ENCODE data around the gene CD163L1. TPM values are rescaled to one million over a fixed set of nuclear protein-coding genes. Genes with fewer than 3 reads are reported as not detected.

Gene CD163L1
- polyA plus RNA-seq, 3 donors = 1.0 to 1.2 (median 1.1) TPM

DNA sequence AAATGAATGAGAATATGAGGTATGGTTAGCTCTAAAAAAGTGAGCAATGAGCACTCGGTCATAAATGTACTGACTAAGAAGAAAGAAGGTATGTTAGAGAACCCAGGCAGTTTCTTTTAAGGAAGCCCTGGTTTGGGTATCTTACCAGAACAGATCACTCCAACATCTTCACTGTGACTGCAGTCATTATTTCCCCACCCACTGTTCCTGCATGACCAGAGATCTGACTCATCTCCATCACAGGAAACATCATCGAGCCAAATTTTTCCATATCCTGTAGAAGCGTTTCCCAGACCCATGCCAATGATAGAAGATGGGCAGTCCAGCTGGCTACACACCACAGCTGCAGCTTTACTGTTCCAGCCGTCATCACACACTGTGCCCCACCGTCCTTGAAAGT, 48.0 kb downstream of the CD163L1 start:
- Histone ChIP-seq H2AFZ (ENCODE audit: insufficient read depth, low read depth, low read length, poor library complexity, severe bottlenecking) (no peak overlapping the region), H3K79me2 (ENCODE audit: insufficient read depth, low read length) (no peaks in the 10 kb centered on the region), H3K4me1 (ENCODE audit: control insufficient read depth in 1 of 2, insufficient read depth in 2 of 2, low read length in 2 of 2) (no peaks in the 10 kb centered on the region), H3K27me3 (ENCODE audit: control insufficient read depth in 2 of 2, insufficient read depth in 2 of 2, low read length in 2 of 2) (no peaks in the 10 kb centered on the region), H3K9me3 (replicated peaks in 1 of 2; ENCODE audit: control insufficient read depth in 1 of 2, insufficient read depth in 1 of 2, low read length in 2 of 2) (no peaks in the 10 kb centered on the region), H3K9ac (ENCODE audit: insufficient read depth, low read length, poor library complexity, severe bottlenecking) (no peak overlapping the region), H3K4me2 (replicated peaks; ENCODE audit: extremely low read depth, low read length, poor library complexity, severe bottlenecking) (no peak overlapping the region), H4K20me1 (ENCODE audit: insufficient read depth, low read length) (no peaks in the 10 kb centered on the region), H3K27ac (ENCODE audit: low read depth in 1 of 2, low read length in 2 of 2) (no peak overlapping the region), H3K4me3 (replicated peaks in 1 of 3; ENCODE audit: low read depth in 2 of 3, low read length in 3 of 3) (no peak overlapping the region), H3K36me3 (replicated peaks in 1 of 2; ENCODE audit: control insufficient read depth in 1 of 2, insufficient read depth in 2 of 2, low read length in 2 of 2) (no peaks in the 10 kb centered on the region)
- H3K4me3 Mint-ChIP-seq = no peak overlapping the region
- H3K27ac Mint-ChIP-seq = no peak overlapping the region
- TF ChIP-seq, protein P1, sequence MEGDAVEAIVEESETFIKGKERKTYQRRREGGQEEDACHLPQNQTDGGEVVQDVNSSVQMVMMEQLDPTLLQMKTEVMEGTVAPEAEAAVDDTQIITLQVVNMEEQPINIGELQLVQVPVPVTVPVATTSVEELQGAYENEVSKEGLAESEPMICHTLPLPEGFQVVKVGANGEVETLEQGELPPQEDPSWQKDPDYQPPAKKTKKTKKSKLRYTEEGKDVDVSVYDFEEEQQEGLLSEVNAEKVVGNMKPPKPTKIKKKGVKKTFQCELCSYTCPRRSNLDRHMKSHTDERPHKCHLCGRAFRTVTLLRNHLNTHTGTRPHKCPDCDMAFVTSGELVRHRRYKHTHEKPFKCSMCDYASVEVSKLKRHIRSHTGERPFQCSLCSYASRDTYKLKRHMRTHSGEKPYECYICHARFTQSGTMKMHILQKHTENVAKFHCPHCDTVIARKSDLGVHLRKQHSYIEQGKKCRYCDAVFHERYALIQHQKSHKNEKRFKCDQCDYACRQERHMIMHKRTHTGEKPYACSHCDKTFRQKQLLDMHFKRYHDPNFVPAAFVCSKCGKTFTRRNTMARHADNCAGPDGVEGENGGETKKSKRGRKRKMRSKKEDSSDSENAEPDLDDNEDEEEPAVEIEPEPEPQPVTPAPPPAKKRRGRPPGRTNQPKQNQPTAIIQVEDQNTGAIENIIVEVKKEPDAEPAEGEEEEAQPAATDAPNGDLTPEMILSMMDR (IDR thresholded peaks at IDR 0.05) = no peak
- no peak for DNase-seq
- no peaks in the 10 kb centered on the region for H3K36me3 Mint-ChIP-seq
- no peaks in the 10 kb centered on the region for H3K4me1 Mint-ChIP-seq
- intact Hi-C loops (cut with micrococcal nuclease) = no loop called here
- H3K9me3 Mint-ChIP-seq = peaks cover 0 to 10% (median 6%) of the 10 kb centered on the region in 7 donors
- WGBS (ENCODE audit: insufficient coverage) = 88% methylated on average over 3 of the region's 5 CpGs
- H3K27me3 Mint-ChIP-seq (ENCODE audit: low read depth in 3 of 3) = peaks cover 1 to 3% (median 3%) of the 10 kb centered on the region in 3 donors

DNA sequence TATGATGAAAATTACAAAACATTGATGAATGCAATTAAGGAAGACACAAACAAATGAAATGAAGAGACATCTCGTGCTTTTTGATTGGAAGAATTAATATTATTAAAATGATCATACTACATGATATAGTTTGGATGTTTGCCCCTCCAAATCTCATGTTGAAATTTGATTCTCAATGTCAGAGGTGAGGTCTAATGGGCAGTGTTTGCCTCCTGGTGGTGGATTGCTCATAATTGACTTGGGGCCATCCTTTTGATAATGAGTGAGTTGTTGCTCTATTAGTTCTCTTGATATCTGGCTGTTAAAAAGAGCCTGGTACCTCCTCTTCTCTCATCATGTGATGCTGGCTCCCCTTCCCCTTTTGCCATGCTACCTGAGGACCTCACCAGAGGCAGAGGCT, 56.7 kb downstream of the CD163L1 start:
- Histone ChIP-seq H3K9ac (ENCODE audit: insufficient read depth, low read length, poor library complexity, severe bottlenecking) (no peak overlapping the region), H3K27me3 (ENCODE audit: control insufficient read depth in 2 of 2, insufficient read depth in 2 of 2, low read length in 2 of 2) (no peaks in the 10 kb centered on the region), H3K27ac (ENCODE audit: low read depth in 1 of 2, low read length in 2 of 2) (no peak overlapping the region), H4K20me1 (ENCODE audit: insufficient read depth, low read length) (no peaks in the 10 kb centered on the region), H3K4me3 (replicated peaks in 1 of 3; ENCODE audit: low read depth in 2 of 3, low read length in 3 of 3) (no peak overlapping the region), H3K4me2 (replicated peaks; ENCODE audit: extremely low read depth, low read length, poor library complexity, severe bottlenecking) (no peak overlapping the region), H2AFZ (ENCODE audit: insufficient read depth, low read depth, low read length, poor library complexity, severe bottlenecking) (no peak overlapping the region), H3K79me2 (ENCODE audit: insufficient read depth, low read length) (no peaks in the 10 kb centered on the region), H3K36me3 (replicated peaks in 1 of 2; ENCODE audit: control insufficient read depth in 1 of 2, insufficient read depth in 2 of 2, low read length in 2 of 2) (no peaks in the 10 kb centered on the region), H3K4me1 (ENCODE audit: control insufficient read depth in 1 of 2, insufficient read depth in 2 of 2, low read length in 2 of 2) (no peaks in the 10 kb centered on the region), H3K9me3 (replicated peaks in 1 of 2; ENCODE audit: control insufficient read depth in 1 of 2, insufficient read depth in 1 of 2, low read length in 2 of 2) (peaks cover 0 to 3% of the 10 kb centered on the region in 2 donors)
- Mint-ChIP-seq H3K27me3 (ENCODE audit: low read depth in 3 of 3) (peaks cover 0 to 7% (median 2%) of the 10 kb centered on the region in 3 donors), H3K4me1 (no peaks in the 10 kb centered on the region), H3K36me3 (no peaks in the 10 kb centered on the region), H3K9me3 (peaks cover 3 to 12% (median 7%) of the 10 kb centered on the region in 7 donors), H3K27ac (peak overlapping the region in 1 of 7 donors; percentile 2), H3K4me3 (no peak overlapping the region)
- intact Hi-C loops (cut with micrococcal nuclease) = no loop called here
- DNase-seq = no peak
- TF ChIP-seq, protein P1 (IDR thresholded peaks at IDR 0.05) = no peak
- no CpG with 5 or more reads among the region's 1 CpG for WGBS (ENCODE audit: insufficient coverage)

Measured in CD14-positive monocyte (primary cell).